Measurements from ENCODE around the gene PTGES3.

DNA sequence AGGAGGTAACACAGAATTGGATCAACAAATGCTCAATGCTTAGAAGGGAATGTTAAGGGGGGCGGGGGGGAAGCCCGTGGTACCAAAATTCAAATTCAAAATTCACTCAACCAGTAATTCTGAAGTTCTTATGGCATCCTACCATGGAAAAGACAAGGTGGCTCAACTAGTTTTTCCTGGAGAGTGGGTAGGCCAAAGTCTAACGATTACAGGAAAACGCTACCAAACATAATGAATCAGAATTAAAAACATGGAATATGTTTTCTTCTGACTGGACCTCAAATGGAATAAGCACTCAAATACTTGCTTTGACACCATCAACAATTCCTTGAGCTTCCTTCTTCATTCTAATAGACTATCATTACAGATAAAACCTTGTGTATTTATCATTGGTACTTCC lies 34.7 kb upstream of the PTGES3 start:
- TF ChIP-seq POLR2A (IDR thresholded peaks at IDR 0.05) (no peak), POLR2AphosphoS5 (IDR thresholded peaks at IDR 0.05) (no peak)
- TF ChIP-seq, protein P1, sequence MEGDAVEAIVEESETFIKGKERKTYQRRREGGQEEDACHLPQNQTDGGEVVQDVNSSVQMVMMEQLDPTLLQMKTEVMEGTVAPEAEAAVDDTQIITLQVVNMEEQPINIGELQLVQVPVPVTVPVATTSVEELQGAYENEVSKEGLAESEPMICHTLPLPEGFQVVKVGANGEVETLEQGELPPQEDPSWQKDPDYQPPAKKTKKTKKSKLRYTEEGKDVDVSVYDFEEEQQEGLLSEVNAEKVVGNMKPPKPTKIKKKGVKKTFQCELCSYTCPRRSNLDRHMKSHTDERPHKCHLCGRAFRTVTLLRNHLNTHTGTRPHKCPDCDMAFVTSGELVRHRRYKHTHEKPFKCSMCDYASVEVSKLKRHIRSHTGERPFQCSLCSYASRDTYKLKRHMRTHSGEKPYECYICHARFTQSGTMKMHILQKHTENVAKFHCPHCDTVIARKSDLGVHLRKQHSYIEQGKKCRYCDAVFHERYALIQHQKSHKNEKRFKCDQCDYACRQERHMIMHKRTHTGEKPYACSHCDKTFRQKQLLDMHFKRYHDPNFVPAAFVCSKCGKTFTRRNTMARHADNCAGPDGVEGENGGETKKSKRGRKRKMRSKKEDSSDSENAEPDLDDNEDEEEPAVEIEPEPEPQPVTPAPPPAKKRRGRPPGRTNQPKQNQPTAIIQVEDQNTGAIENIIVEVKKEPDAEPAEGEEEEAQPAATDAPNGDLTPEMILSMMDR (IDR thresholded peaks at IDR 0.05), result no peak

Data from sigmoid colon (tissue), 4 donors.